Neural progenitor cell (in vitro differentiated cells): Measurements from ENCODE around the gene PDE5A. TPM values are rescaled to one million over a fixed set of nuclear protein-coding genes. Genes with fewer than 3 reads are reported as not detected.
"Not testable (repeated sequence)": the region's sequence is repeated elsewhere in the genome, so short reads cannot be mapped to it uniquely, and the experiment has no call there.

Experiments used
- DNase-seq: peaks from one replicate; pipeline ENCODE4 v3.0.0-alpha.2; 2016; ENCODE audit warnings: low spot score
- H2AFZ ChIP-seq: fragments of 200-600 bp; sonication (generic); replicated peaks from 2 replicates; pipeline ENCODE4 v1.6.1; 2016; ENCODE audit warnings: antibody characterized with exemption
- H3F3A ChIP-seq: fragments of 200-600 bp; sonication (generic); 2 replicates; pipeline ENCODE4 v1.6.1; 2016; ENCODE audit warnings: antibody characterized with exemption, low read depth
- H3K27ac ChIP-seq: fragments of 200-600 bp; sonication (generic); 2 replicates; pipeline ENCODE4 v1.5.1; 2016; ENCODE audit warnings: mild to moderate bottlenecking
- H3K27me3 ChIP-seq: fragments of 200-600 bp; sonication (generic); 2 replicates; pipeline ENCODE4 v1.6.1; 2016; ENCODE audit warnings: mild to moderate bottlenecking, moderate library complexity
- H3K36me3 ChIP-seq: fragments of 200-600 bp; sonication (generic); 2 replicates; pipeline ENCODE4 v1.5.1; 2016
- H3K4me1 ChIP-seq: fragments of 200-600 bp; sonication (generic); 2 replicates; pipeline ENCODE4 v1.6.1; 2016; ENCODE audit warnings: mixed run types
- H3K4me2 ChIP-seq: fragments of 200-600 bp; sonication (generic); 2 replicates; pipeline ENCODE4 v1.6.1; 2016
- H3K4me3 ChIP-seq: fragments of 200-600 bp; sonication (generic); 2 replicates; pipeline ENCODE4 v1.5.1; 2016
- H3K79me2 ChIP-seq: fragments of 200-600 bp; sonication (generic); 2 replicates; pipeline ENCODE4 v1.6.1; 2016; ENCODE audit warnings: low read depth
- H3K9ac ChIP-seq: fragments of 200-600 bp; sonication (generic); 2 replicates; pipeline ENCODE4 v1.6.1; 2016
- H3K9me3 ChIP-seq: fragments of 200-600 bp; sonication (generic); 2 replicates; pipeline ENCODE4 v1.5.1; 2016; ENCODE audit warnings: low read depth
- H4K20me1 ChIP-seq: fragments of 200-600 bp; sonication (generic); 2 replicates; pipeline ENCODE4 v1.6.1; 2016; ENCODE audit warnings: low read depth
- H3K27ac Mint-ChIP-seq: 3 replicates; pipeline ENCODE4 v1.8.0; 2021; ENCODE audit warnings: mixed read lengths
- H3K27me3 Mint-ChIP-seq: 2 replicates; pipeline ENCODE4 v1.8.0; 2022; ENCODE audit warnings: low read depth, mild to moderate bottlenecking, inconsistent platforms, moderate library complexity, mixed read lengths; ENCODE audit not compliant: insufficient read depth
- H3K36me3 Mint-ChIP-seq: 3 replicates; pipeline ENCODE4 v1.8.0; 2021; ENCODE audit warnings: mixed read lengths
- H3K4me1 Mint-ChIP-seq: 3 replicates; pipeline ENCODE4 v1.8.0; 2021; ENCODE audit warnings: mixed read lengths
- H3K4me3 Mint-ChIP-seq: 3 replicates; pipeline ENCODE4 v1.8.0; 2021; ENCODE audit warnings: mild to moderate bottlenecking, moderate library complexity, mixed read lengths
- H3K9me3 Mint-ChIP-seq: 3 replicates; pipeline ENCODE4 v1.8.0; 2020; ENCODE audit warnings: mixed read lengths
- CTCF ChIP-seq: fragments of 200-600 bp; sonication (generic); IDR thresholded peaks from 2 replicates; pipeline ENCODE4 v1.5.1; 2017; ENCODE audit warnings: antibody characterized with exemption, mild to moderate bottlenecking
- EZH2 ChIP-seq: fragments of 200-600 bp; sonication (generic); IDR thresholded peaks from 2 replicates; pipeline ENCODE4 v1.6.1; 2017; ENCODE audit warnings: antibody characterized with exemption, mild to moderate bottlenecking, moderate library complexity
- EZH2phosphoT487 ChIP-seq: fragments of 200-600 bp; sonication (generic); IDR thresholded peaks from 2 replicates; pipeline ENCODE4 v1.6.1; 2017; ENCODE audit warnings: antibody characterized with exemption
- total RNA-seq: library from RNA; depleted of rRNA; stranded (reverse); fragments of >200 nt; gene quantifications from 2 replicates; pipeline ENCODE4 v1.2.3, GENCODE V29; 2015; ENCODE audit warnings: low replicate concordance

PDE5A gene
- total RNA-seq, 1 donor from 2014 or later: 32.4 TPM

- H3K27ac Mint-ChIP-seq: no peak overlapping the region
- Histone ChIP-seq H3K36me3 (no peaks in the 10 kb centered on the region), H3K79me2 (no peaks in the 10 kb centered on the region), H3K4me1 (no peaks in the 10 kb centered on the region), H3K9me3 (no peaks in the 10 kb centered on the region), H3K4me3 (no peak overlapping the region), H3K9ac (no peak overlapping the region), H3K27me3 (no peaks in the 10 kb centered on the region), H3K27ac (no peak overlapping the region), H3F3A (no peaks in the 10 kb centered on the region), H3K4me2 (no peak overlapping the region), H4K20me1 (no peaks in the 10 kb centered on the region), H2AFZ (no peak overlapping the region)
- no peak for TF ChIP-seq EZH2phosphoT487
- no peak for TF ChIP-seq EZH2
- no peak for TF ChIP-seq CTCF
- no peaks in the 10 kb centered on the region for H3K36me3 Mint-ChIP-seq
- H3K4me3 Mint-ChIP-seq: no peak overlapping the region
- DNase-seq: no peak
- H3K27me3 Mint-ChIP-seq: peaks cover 2% of the 10 kb centered on the region
- H3K4me1 Mint-ChIP-seq: no peaks in the 10 kb centered on the region
- no peaks in the 10 kb centered on the region for H3K9me3 Mint-ChIP-seq
Observed at GRCh38 chr4:119641765-119642164, 13.2 kb upstream of the PDE5A start.

DNA sequence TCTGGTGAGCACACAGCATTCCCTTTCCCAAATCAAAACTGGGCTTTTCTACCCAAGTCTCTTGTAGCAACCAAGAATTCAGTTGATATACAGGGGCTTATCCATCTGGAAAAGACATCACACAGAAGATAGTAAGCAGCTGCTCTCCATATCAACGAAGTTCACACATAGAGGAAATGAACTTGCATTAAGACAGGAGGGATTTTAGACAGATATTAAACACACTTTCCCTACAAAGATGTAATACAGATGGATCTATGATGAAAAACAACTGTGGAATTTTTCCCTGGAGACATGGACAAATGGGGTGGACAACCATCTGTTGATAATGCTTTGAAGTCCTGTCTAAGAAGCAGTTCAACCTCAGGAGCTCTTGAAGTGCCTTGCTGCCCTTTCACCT lies 9.8 kb upstream of the PDE5A start:
- no peaks in the 10 kb centered on the region for H3K9me3 ChIP-seq
- no peak overlapping the region for H3K4me3 Mint-ChIP-seq
- H2AFZ ChIP-seq: no peak overlapping the region
- H3K27ac Mint-ChIP-seq: no peak overlapping the region
- no peak overlapping the region for H3K27ac ChIP-seq
- H3K36me3 Mint-ChIP-seq: no peaks in the 10 kb centered on the region
- H3K9me3 Mint-ChIP-seq: no peaks in the 10 kb centered on the region
- no peaks in the 10 kb centered on the region for H4K20me1 ChIP-seq
- DNase-seq: no peak
- no peaks in the 10 kb centered on the region for H3F3A ChIP-seq
- no peaks in the 10 kb centered on the region for H3K4me1 Mint-ChIP-seq
- H3K36me3 ChIP-seq: no peaks in the 10 kb centered on the region
- TF ChIP-seq EZH2phosphoT487 (no peak), CTCF (no peak), EZH2 (no peak)
- peaks cover 2% of the 10 kb centered on the region for H3K27me3 Mint-ChIP-seq
- H3K4me1 ChIP-seq: no peaks in the 10 kb centered on the region
- no peaks in the 10 kb centered on the region for H3K27me3 ChIP-seq
- no peak overlapping the region for H3K4me3 ChIP-seq
- H3K9ac ChIP-seq: no peak overlapping the region
- no peaks in the 10 kb centered on the region for H3K79me2 ChIP-seq
- H3K4me2 ChIP-seq: no peak overlapping the region

DNA sequence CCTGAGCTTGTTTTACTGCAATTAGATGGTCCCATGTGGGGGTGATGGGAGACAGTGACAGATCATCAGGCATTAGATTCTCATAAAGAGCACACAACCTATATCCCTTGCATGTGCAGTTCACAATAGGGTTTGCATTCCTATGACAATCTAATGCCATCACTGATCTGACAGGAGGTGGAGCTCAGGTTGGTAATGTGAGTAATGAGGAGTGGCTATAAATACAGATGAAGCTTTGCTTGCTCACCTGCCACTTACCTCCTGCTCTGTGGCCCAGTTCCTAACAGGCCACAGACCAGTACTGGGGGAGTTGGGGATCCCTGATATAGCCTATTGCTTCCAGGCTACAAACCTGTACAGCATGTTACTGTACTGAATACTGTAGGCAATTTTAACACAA lies 8.2 kb upstream of the PDE5A start:
- not testable (repeated sequence) for H4K20me1 ChIP-seq, H3K27ac Mint-ChIP-seq, H3K4me3 Mint-ChIP-seq, H3K9ac ChIP-seq, H3K36me3 Mint-ChIP-seq, H3K4me1 ChIP-seq, H3K4me2 ChIP-seq, H3K27me3 Mint-ChIP-seq, H2AFZ ChIP-seq, H3K36me3 ChIP-seq, H3K9me3 Mint-ChIP-seq, H3K4me1 Mint-ChIP-seq, H3K9me3 ChIP-seq, H3K27ac ChIP-seq, DNase-seq, H3K4me3 ChIP-seq, H3K79me2 ChIP-seq, H3F3A ChIP-seq, H3K27me3 ChIP-seq

- Histone ChIP-seq H4K20me1 (no peaks in the 10 kb centered on the region), H3K4me2 (no peak overlapping the region), H3K36me3 (no peaks in the 10 kb centered on the region), H3K4me3 (no peak overlapping the region), H3K9ac (no peak overlapping the region), H2AFZ (no peak overlapping the region), H3K27ac (no peak overlapping the region), H3K4me1 (peaks cover 9% of the 10 kb centered on the region), H3K79me2 (no peaks in the 10 kb centered on the region), H3F3A (peaks cover 12% of the 10 kb centered on the region), H3K27me3 (peaks cover 10% of the 10 kb centered on the region), H3K9me3 (no peaks in the 10 kb centered on the region)
- no peak overlapping the region for H3K27ac Mint-ChIP-seq
- H3K9me3 Mint-ChIP-seq: no peaks in the 10 kb centered on the region
- H3K4me3 Mint-ChIP-seq: no peak overlapping the region
- no peak for TF ChIP-seq EZH2phosphoT487
- TF ChIP-seq EZH2: no peak
- TF ChIP-seq CTCF: no peak
- peaks cover 4% of the 10 kb centered on the region for H3K27me3 Mint-ChIP-seq
- peaks cover 4% of the 10 kb centered on the region for H3K4me1 Mint-ChIP-seq
- DNase-seq: no peak
- H3K36me3 Mint-ChIP-seq: no peaks in the 10 kb centered on the region
Observed at GRCh38 chr4:119632216-119632615, 3.6 kb upstream of the PDE5A start.
